H1 (cell line): ENCODE results near the gene GAB2. TPM values are rescaled to one million over a fixed set of nuclear protein-coding genes. Genes with fewer than 3 reads are reported as not detected.

ENCODE experiments used
- KDM1A ChIP-seq: fragments of 200-600, 300-600 bp; sonication (generic); IDR thresholded peaks from 2 replicates; pipeline ENCODE4 v1.7.1; 2016; ENCODE audit warnings: mild to moderate bottlenecking, low read length, borderline replicate concordance
- TEAD4 ChIP-seq: IDR thresholded peaks from 2 replicates; pipeline ENCODE4 v1.6.1; 2012; ENCODE audit warnings: low read depth, low read length, inconsistent platforms, mixed read lengths
- YY1 ChIP-seq: IDR thresholded peaks from 2 replicates; pipeline ENCODE4 v1.6.1; 2011; ENCODE audit warnings: low read depth, mild to moderate bottlenecking, low read length
- polyA plus RNA-seq, 7 experiments: library from polyadenylated mRNA; depleted of rRNA in 3 of 7; stranded (reverse) in 5 of 7; unstranded in 2 of 7; fragments of >200 nt in 5 of 7; fragments of 200-250 nt in 2 of 7; gene quantifications; 1 replicate in 5 of 7; 2 replicates in 1 of 7; 4 replicates in 1 of 7; pipeline versions ENCODE4 v1.2.1 to v1.2.3, GENCODE V29; 2011 to 2013; ENCODE audit warnings: missing spikeins in 2 of 7, mixed read lengths in 2 of 7
- total RNA-seq: library from RNA; stranded (reverse); fragmentation: NEBNext Ultra II Directional; extraction: Animal tissue kit (Norgen Biotek cat#: 25700); gene quantifications from 2 replicates; pipeline ENCODE4 v1.2.1, GENCODE V29; 2021
- TF ChIP-seq, protein P1 (sequence below): fragments of 300-600 bp; sonication (generic); IDR thresholded peaks from 2 replicates; pipeline ENCODE4 v1.7.1; 2012; ENCODE audit warnings: low read length, moderate library complexity, mild to moderate bottlenecking, inconsistent platforms; ENCODE audit not compliant: insufficient replicate concordance
- TF ChIP-seq, protein P2 (sequence below): IDR thresholded peaks from 2 replicates; pipeline ENCODE4 v1.6.1; 2012; ENCODE audit warnings: inconsistent platforms

The GAB2 gene
- total and polyA plus RNA-seq, 2 of the 8 experiments (the other 6 are each of a cell fraction or from before 2014, with no cell fraction given): 6.3 to 14.0 TPM

DNA sequence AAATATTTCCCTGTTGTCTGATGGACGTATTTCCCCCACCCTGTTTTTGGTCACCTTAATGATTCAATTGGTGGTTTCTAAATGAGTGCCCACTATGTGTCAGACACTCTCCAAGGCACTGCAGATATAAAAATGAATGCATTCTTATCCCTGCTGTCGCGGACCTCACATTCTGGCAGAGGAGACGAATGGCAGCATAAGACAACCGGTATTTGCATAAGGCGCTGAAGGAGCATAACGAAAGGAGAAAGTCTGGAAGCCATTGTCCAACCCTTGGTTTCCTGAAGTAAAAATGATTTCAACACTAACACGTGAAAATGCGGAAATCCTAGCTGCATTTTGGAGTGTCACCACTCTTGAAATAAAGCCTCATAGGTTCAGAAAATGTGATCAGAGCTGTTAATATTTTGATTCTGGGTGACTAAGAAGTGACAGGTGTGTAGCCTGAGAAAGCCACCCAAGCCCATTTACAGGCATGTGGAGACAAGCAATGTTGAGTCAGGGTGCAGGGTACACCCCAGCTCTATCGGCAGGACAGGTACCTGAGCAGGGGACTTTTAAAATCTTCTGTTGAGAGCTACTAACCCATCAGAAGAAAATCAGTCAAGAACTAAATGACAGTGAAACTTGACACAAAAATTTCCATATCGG, 10.1 kb upstream of the GAB2 start (continued):
- TF ChIP-seq, protein P1, sequence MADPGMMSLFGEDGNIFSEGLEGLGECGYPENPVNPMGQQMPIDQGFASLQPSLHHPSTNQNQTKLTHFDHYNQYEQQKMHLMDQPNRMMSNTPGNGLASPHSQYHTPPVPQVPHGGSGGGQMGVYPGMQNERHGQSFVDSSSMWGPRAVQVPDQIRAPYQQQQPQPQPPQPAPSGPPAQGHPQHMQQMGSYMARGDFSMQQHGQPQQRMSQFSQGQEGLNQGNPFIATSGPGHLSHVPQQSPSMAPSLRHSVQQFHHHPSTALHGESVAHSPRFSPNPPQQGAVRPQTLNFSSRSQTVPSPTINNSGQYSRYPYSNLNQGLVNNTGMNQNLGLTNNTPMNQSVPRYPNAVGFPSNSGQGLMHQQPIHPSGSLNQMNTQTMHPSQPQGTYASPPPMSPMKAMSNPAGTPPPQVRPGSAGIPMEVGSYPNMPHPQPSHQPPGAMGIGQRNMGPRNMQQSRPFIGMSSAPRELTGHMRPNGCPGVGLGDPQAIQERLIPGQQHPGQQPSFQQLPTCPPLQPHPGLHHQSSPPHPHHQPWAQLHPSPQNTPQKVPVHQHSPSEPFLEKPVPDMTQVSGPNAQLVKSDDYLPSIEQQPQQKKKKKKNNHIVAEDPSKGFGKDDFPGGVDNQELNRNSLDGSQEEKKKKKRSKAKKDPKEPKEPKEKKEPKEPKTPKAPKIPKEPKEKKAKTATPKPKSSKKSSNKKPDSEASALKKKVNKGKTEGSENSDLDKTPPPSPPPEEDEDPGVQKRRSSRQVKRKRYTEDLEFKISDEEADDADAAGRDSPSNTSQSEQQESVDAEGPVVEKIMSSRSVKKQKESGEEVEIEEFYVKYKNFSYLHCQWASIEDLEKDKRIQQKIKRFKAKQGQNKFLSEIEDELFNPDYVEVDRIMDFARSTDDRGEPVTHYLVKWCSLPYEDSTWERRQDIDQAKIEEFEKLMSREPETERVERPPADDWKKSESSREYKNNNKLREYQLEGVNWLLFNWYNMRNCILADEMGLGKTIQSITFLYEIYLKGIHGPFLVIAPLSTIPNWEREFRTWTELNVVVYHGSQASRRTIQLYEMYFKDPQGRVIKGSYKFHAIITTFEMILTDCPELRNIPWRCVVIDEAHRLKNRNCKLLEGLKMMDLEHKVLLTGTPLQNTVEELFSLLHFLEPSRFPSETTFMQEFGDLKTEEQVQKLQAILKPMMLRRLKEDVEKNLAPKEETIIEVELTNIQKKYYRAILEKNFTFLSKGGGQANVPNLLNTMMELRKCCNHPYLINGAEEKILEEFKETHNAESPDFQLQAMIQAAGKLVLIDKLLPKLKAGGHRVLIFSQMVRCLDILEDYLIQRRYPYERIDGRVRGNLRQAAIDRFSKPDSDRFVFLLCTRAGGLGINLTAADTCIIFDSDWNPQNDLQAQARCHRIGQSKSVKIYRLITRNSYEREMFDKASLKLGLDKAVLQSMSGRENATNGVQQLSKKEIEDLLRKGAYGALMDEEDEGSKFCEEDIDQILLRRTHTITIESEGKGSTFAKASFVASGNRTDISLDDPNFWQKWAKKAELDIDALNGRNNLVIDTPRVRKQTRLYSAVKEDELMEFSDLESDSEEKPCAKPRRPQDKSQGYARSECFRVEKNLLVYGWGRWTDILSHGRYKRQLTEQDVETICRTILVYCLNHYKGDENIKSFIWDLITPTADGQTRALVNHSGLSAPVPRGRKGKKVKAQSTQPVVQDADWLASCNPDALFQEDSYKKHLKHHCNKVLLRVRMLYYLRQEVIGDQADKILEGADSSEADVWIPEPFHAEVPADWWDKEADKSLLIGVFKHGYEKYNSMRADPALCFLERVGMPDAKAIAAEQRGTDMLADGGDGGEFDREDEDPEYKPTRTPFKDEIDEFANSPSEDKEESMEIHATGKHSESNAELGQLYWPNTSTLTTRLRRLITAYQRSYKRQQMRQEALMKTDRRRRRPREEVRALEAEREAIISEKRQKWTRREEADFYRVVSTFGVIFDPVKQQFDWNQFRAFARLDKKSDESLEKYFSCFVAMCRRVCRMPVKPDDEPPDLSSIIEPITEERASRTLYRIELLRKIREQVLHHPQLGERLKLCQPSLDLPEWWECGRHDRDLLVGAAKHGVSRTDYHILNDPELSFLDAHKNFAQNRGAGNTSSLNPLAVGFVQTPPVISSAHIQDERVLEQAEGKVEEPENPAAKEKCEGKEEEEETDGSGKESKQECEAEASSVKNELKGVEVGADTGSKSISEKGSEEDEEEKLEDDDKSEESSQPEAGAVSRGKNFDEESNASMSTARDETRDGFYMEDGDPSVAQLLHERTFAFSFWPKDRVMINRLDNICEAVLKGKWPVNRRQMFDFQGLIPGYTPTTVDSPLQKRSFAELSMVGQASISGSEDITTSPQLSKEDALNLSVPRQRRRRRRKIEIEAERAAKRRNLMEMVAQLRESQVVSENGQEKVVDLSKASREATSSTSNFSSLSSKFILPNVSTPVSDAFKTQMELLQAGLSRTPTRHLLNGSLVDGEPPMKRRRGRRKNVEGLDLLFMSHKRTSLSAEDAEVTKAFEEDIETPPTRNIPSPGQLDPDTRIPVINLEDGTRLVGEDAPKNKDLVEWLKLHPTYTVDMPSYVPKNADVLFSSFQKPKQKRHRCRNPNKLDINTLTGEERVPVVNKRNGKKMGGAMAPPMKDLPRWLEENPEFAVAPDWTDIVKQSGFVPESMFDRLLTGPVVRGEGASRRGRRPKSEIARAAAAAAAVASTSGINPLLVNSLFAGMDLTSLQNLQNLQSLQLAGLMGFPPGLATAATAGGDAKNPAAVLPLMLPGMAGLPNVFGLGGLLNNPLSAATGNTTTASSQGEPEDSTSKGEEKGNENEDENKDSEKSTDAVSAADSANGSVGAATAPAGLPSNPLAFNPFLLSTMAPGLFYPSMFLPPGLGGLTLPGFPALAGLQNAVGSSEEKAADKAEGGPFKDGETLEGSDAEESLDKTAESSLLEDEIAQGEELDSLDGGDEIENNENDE: no peak
- TF ChIP-seq, protein P2, sequence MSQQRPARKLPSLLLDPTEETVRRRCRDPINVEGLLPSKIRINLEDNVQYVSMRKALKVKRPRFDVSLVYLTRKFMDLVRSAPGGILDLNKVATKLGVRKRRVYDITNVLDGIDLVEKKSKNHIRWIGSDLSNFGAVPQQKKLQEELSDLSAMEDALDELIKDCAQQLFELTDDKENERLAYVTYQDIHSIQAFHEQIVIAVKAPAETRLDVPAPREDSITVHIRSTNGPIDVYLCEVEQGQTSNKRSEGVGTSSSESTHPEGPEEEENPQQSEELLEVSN: no peak
- TF ChIP-seq TEAD4: no peak
- no peak for TF ChIP-seq YY1
- no peak for TF ChIP-seq KDM1A
